Measurements from ENCODE around the gene SPIRE2.
"Not testable (repeated sequence)": the region's sequence is repeated elsewhere in the genome, so short reads cannot be mapped to it uniquely, and the experiment has no call there.

Gene SPIRE2, protein sequence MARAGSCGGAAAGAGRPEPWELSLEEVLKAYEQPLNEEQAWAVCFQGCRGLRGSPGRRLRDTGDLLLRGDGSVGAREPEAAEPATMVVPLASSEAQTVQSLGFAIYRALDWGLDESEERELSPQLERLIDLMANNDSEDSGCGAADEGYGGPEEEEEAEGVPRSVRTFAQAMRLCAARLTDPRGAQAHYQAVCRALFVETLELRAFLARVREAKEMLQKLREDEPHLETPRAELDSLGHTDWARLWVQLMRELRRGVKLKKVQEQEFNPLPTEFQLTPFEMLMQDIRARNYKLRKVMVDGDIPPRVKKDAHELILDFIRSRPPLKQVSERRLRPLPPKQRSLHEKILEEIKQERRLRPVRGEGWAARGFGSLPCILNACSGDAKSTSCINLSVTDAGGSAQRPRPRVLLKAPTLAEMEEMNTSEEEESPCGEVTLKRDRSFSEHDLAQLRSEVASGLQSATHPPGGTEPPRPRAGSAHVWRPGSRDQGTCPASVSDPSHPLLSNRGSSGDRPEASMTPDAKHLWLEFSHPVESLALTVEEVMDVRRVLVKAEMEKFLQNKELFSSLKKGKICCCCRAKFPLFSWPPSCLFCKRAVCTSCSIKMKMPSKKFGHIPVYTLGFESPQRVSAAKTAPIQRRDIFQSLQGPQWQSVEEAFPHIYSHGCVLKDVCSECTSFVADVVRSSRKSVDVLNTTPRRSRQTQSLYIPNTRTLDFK

DNA sequence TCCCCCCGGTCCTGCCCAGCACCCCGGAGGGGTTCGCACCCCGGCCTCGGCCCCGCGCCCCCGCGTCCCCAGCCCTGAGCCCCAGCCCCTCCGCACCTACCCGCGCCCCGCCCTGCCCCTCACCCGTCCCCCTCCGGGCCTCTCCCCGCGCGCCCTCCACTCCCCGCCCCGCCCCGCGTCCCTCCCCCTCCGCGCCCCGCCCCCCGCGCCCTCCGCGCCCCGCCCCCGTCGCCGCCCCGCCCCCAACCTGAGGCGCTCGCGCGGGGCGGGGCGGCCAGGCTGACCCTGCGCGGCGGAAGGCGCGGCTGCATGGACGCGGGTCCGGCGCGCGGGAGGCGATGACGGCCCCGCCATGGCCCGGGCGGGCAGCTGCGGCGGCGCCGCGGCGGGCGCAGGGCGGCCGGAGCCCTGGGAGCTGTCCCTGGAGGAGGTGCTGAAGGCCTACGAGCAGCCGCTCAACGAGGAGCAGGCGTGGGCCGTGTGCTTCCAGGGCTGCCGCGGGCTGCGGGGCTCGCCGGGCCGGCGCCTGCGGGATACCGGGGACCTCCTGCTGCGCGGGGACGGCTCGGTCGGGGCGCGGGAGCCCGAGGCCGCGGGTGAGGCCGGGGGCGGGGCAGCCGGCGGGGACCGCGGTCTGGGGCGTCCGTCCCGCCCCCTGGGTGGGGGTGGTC, at the start of gene SPIRE2:
Gene SPIRE2 (plus strand): TSS at position 277 of the 671 bp plus-strand sequence. CDS start 76 bp downstream, at position 353.
- peak; percentile 38 for DNase-seq

DNA sequence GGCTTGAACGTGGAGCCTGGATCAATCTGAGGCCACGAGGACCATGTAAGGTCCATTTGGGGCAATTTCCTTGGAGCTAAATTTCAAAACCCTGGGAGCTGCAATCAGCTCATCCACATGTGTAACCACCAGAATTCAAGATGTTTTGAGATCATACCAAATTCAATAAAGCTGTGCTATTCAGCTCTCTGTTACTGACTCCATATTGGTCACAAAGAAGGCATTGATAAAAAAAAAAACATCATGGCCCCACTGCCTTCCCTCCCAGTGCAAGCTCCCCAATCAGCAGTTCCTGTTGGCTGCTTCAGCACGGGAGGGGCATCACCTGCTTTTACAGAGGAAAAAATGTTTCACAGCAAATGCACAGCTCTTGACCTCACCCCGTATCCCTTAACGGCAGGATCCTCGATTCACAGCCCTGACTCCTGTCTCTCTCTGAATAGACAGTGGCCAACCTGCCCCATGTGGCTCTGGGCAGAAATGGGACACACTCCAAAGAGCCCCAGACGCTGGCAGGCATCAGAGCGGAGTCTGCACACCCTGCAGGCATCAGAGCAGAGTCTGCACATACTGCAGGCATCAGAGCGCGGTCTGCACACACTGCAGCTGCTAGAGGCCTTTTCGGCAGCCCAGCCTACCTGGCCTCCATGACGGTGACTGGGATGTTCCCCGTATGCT, 48.9 kb upstream of the SPIRE2 start:
- no peak for DNase-seq

GRCh38 chr16:89779909-89780305, 48.4 kb upstream of the SPIRE2 start:
- no peak for DNase-seq

DNA sequence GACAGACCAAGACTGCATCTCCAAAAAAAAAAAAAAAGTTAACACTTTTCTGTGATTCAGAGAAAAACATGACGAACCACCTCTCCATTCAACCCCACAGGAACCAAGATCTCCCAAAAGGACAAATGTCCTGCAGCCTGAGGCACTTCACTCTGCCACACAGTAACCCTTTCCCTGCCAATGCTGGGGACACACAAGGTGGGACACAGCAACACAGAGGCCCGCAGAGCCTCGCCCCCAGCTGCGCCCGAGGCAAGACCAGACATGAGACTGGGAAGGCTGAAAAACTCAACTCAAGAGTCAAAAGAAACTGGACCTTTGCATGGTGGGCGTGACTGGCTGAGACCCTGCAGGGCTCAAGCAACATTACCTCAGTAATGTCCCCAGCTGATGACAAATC, 45.8 kb upstream of the SPIRE2 start:
- no peak for DNase-seq

- not testable (repeated sequence) for DNase-seq
Measured at GRCh38 chr16:89783952-89784351, 44.3 kb upstream of the SPIRE2 start.

DNA sequence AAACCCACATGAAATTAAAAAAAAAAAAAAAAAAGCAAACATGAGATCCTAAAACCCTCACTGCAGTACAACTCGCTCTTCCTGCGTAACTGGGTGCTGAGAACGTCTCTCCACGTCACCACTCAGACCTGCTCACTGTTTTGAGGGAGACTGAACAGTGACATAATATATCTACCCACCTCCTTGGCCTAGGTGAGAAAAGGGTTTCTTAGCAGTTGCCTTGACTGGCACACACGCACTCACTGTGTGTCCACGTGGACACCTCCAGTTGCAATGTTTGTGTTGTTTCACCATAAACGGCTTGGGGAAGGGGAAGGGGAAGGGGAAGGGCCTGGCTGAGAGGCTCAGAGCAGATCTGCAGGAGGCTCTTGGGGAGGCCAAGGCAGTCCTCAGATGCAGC, 43.9 kb upstream of the SPIRE2 start:
- DNase-seq = no peak

GRCh38 chr16:89785523-89786155, 42.6 kb upstream of the SPIRE2 start:
- no peak for DNase-seq

- no peak for DNase-seq
Measured at GRCh38 chr16:89786474-89787364, 41.6 kb upstream of the SPIRE2 start.

DNA sequence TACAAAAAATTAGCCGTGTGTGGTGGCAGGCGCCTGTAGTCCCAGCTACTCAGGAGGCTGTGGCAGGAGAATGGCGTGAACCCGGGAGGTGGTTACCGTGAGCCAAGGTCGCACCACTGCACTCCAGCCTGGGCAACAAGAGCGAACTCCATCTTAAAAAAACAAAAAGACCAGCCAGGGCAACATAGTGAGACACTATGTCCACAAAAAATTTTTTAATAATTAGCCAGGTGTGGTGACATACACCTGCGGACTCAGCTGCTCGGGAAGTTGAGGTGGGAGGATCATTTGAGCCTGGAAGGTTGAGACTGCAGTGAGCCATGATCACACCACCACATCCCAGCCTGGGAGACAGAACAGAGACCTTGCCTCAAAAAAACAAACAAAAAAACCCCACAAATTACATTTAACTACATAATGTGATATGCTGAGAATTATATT, 40.9 kb upstream of the SPIRE2 start:
- DNase-seq = no peak

DNA sequence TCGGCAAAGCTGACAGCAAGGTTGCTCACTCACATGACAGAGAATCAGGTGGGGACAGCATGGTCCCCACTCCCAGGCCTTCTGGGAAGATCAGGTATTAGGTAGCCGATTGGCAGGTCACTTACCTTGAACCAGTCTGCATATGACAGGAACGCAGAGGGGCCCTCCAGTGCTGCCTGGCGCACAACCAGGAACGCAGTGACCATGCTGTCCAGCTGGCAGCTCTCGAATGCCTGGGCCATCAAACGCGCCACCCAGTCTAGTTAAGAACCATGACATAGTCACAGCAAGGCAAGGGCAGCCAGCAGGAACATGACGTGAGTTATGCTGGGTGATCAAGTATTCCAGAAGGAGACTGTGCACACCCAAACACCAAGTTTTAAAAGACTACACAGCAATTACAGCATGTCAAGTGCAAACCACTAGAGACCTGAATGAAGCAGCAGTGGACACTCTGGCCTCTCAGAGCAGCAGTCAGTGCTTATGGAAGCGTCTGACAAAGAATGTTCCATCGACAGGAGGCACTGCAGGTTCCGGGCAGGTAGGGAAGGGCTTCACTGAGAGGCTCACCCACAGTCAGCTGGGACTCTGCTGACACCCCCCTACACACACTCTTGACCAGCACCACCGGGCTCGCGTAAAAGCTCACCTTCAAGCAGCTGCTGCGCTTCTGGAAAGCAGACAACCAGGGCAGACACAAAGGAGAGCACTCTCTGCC, 36.8 kb upstream of the SPIRE2 start:
- no peak for DNase-seq

- DNase-seq = not testable (repeated sequence)
Measured at GRCh38 chr16:89793092-89793491, 35.2 kb upstream of the SPIRE2 start.

GRCh38 chr16:89793955-89794354, 34.3 kb upstream of the SPIRE2 start:
- no peak for DNase-seq

- no peak for DNase-seq
Measured at GRCh38 chr16:89795676-89796075, 32.6 kb upstream of the SPIRE2 start.

GRCh38 chr16:89796104-89796503, 32.2 kb upstream of the SPIRE2 start:
- no peak for DNase-seq

DNA sequence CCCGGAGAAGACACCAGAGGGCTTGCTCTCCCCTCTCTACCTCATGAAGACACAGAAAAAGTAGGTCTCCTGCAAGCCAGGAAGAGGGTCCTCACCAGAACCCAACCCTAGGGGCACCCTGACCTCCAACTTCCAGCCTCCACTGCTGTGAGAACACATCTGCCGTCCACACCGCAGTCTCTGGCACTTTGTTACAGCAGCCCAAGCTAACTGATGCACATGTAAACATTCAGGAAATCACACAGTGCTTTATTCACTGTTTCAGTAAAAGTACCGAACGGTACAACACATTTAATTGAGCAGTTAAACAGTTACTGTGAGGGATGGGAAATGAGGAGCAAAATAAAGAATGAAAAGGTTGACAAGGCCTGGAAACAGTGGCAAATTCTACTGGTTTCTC, 30.1 kb upstream of the SPIRE2 start:
- DNase-seq = no peak

DNA sequence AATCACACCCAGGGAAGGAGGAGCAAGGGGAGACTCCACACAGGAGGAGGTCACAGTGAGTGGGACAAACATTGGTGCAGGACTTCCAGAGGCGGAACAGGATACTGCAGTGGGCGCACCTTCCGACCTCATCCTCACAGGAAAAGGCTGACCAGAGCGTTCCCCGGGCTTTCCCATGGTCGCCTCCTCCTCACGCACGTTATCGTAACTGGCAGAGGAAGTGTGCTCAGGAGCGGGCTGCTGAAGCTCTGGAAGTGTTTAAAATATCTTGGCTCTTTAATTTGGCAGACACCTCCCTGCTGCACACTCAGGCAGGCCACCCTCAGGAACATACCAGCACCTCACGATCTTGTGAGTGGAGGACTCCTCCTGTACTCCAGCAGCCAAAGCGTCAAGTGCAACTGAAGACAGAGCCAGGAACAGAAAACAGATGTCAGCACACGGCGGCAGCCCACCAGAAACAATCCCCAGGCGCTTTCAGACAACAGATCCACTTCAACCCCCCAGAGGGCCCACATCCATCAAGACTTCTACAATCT, 29.4 kb upstream of the SPIRE2 start:
- DNase-seq = no peak

DNA sequence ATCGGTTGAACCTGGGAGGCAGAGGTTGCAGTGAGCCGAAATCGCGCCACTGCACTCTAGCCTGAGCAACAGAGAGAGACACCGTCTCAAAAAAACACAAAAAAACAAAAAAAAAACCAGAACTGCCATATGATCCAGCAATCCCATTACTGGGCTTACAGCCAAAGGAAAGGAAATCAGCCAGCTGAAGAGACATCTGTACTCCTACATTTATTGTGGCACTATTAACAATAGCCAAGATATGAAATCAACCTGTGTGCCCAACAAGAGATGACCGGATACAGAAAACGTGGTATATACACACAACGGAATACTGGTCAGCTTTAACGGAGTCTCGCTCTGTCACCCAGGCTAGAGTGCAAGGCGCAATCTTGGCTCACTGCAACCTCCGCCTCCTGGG, 26.5 kb upstream of the SPIRE2 start:
- DNase-seq = peak; percentile 29

DNA sequence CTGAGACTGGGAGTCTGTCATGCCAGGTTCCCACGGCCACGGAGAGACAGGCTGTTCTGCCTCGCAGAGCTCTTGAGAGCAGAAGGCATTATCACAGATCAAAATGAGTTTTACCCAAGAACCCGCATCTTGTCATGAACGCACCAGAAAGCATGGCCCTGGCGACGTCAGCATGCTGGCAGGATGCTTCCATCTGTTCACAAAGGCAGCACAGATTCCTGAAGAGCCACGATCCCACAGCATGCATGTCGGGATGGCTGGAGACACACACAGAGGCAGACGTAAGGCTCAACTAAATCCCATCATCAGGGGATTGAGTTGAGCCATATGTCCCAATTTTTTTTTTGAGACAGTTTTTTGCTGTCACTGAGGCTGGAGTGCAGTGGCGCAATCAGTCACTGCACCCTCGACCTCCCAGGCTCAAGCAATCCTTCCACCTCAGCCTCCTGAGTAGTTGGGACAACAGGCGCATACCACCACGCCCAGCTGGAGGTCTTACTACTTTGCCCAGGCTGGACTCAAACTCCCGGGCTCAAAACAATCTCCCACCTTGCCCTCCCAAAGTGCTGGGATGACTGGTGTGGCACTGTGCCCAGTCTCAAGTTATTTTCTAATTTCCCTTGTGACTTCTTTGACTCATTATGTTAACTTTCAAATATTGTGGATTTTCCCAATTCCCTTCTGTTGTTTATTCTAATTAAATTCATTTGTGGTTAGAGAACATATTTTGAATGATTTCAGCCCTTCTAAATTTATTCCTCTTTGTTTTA, 23.0 kb upstream of the SPIRE2 start:
- no peak for DNase-seq

- not testable (repeated sequence) for DNase-seq
Measured at GRCh38 chr16:89806589-89807193, 21.6 kb upstream of the SPIRE2 start.

Measured in NCI-H1092 treated with DMSO at 0.1 percent for 48 hours (cell line).